HepG2 (cell line): Measurements from ENCODE around the gene PRKAR2B. TPM values are rescaled to one million over a fixed set of nuclear protein-coding genes. Genes with fewer than 3 reads are reported as not detected.

Experiments
- ATAC-seq: fragments of 200-7000 bp; cut with Tn5 transposase; 3 replicates; pipeline ENCODE4 v1.9.1; 2020; ENCODE audit warnings: mild to moderate bottlenecking, moderate library complexity
- BruUV-seq: library from RNA; stranded (reverse); fragments of 400-500 nt; replicated peaks from 2 replicates; lab custom pipeline; 2021; lab: Mats Ljungman, UMichigan
- CTCF ChIA-PET: fragments of 300-600 bp; formaldehyde crosslinking; extraction: SDS; loops from one replicate; lab custom pipeline; 2021; ENCODE audit warnings: low total read pairs, inconsistent platforms, low intra/inter-chr PET ratio; lab: Yijun Ruan, JAX
- POLR2A ChIA-PET: fragments of 350-600 bp; sonication (Branson Sonifier 250); formaldehyde crosslinking; loops from one replicate; lab custom pipeline; 2020; ENCODE audit warnings: antibody characterized with exemption, inconsistent platforms; lab: Yijun Ruan, JAX
- DNase-seq: peaks from one replicate; pipeline ENCODE4 v3.0.0-alpha.2; 2015; ENCODE audit warnings: low spot score
- FAIRE-seq: peaks from 3 replicates; lab custom pipeline; 2011; peaks lifted over from hg19 to GRCh38; lab: Jason Lieb, UNC
- H2AFZ ChIP-seq: one replicate; pipeline ENCODE4 v1.6.1; 2011; ENCODE audit warnings: low read length, inconsistent platforms
- H3K27ac ChIP-seq: fragments of 300-600 bp; 3 replicates; pipeline ENCODE4 v1.8.0; 2011; ENCODE audit warnings: mixed run types, mild to moderate bottlenecking, mixed read lengths, low read length, inconsistent platforms; ENCODE audit not compliant: insufficient read depth; ENCODE audit errors: extremely low read length
- H3K27me3 ChIP-seq, 2 experiments: fragments of 200-600 bp in 1 of 2; 2 replicates in 1 of 2; 3 replicates in 1 of 2; pipeline versions ENCODE4 v1.6.0 to v1.8.0; 2011; ENCODE audit warnings: low read length in 2 of 2, mild to moderate bottlenecking in 2 of 2, moderate library complexity in 2 of 2, inconsistent platforms in 1 of 2; ENCODE audit not compliant: insufficient read depth in 2 of 2, control insufficient read depth in 1 of 2
- H3K36me3 ChIP-seq, 2 experiments: fragments of 200-600 bp in 1 of 2; replicated peaks in 1 of 2; 2 replicates in 1 of 2; 3 replicates in 1 of 2; pipeline versions ENCODE4 v1.5.1 to v1.8.0; 2011; ENCODE audit warnings: low read length in 2 of 2, inconsistent platforms in 1 of 2; ENCODE audit not compliant: insufficient read depth in 2 of 2, control insufficient read depth in 1 of 2
- H3K4me1 ChIP-seq: 2 replicates; pipeline ENCODE4 v1.5.1; 2012; ENCODE audit warnings: low read length, inconsistent platforms; ENCODE audit not compliant: insufficient read depth
- H3K4me2 ChIP-seq: 2 replicates; pipeline ENCODE4 v1.6.0; 2011; ENCODE audit warnings: low read depth, low read length, inconsistent platforms
- H3K4me3 ChIP-seq, 3 experiments: fragments of 200-600 bp in 1 of 3; sonication (generic), shearing (Covaris generic) in 1 of 3; replicated peaks in 1 of 3; 2 replicates each; pipeline ENCODE4 v1.5.1; 2011 to 2016; ENCODE audit warnings: low read length in 3 of 3, inconsistent platforms in 2 of 3, low read depth in 2 of 3, mild to moderate bottlenecking in 2 of 3, control low read depth in 1 of 3, mixed read lengths in 1 of 3; ENCODE audit not compliant: insufficient read depth in 1 of 3
- H3K79me2 ChIP-seq: one replicate; pipeline ENCODE4 v1.6.1; 2011; ENCODE audit warnings: low read length, inconsistent platforms; ENCODE audit not compliant: insufficient read depth
- H3K9ac ChIP-seq: 2 replicates; pipeline ENCODE4 v1.6.0; 2011; ENCODE audit warnings: mild to moderate bottlenecking, low read depth, low read length, inconsistent platforms; ENCODE audit not compliant: insufficient read depth
- H3K9me3 ChIP-seq: 2 replicates; pipeline ENCODE4 v1.5.1; 2012; ENCODE audit warnings: mild to moderate bottlenecking, low read length
- H4K20me1 ChIP-seq: 2 replicates; pipeline ENCODE4 v1.6.0; 2011; ENCODE audit warnings: inconsistent platforms, mild to moderate bottlenecking, low read length, moderate library complexity; ENCODE audit not compliant: insufficient read depth
- CREB1 ChIP-seq, 2 experiments: fragments of 450-650 bp in 1 of 2; IDR thresholded peaks; 2 replicates each; pipeline ENCODE4 v1.6.1; 2016 to 2017; ENCODE audit warnings: control low read depth in 1 of 2, mild to moderate bottlenecking in 1 of 2, missing compliant biosample characterization in 1 of 2, missing genetic modification characterization in 1 of 2
- RBM22 ChIP-seq: fragments of 200-400 bp; formaldehyde crosslinking; optimal IDR thresholded peaks from 2 replicates; pipeline ENCODE3; 2017; ENCODE audit warnings: mild to moderate bottlenecking, low read length, moderate library complexity
- RFX1 ChIP-seq: fragments of 450-650 bp; IDR thresholded peaks from 2 replicates; pipeline ENCODE4 v1.6.1; 2017
- THYN1 ChIP-seq: sonication (generic); formaldehyde crosslinking; IDR thresholded peaks from 2 replicates; pipeline ENCODE4 v1.8.1; 2023; ENCODE audit warnings: low read depth, mild to moderate bottlenecking, moderate library complexity, missing genetic modification reagents, borderline replicate concordance
- U2AF1 ChIP-seq: fragments of 200-400 bp; formaldehyde crosslinking; optimal IDR thresholded peaks from 2 replicates; pipeline ENCODE3; 2017; ENCODE audit warnings: mild to moderate bottlenecking, low read depth, low read length
- ZBTB1 ChIP-seq: sonication (generic); formaldehyde crosslinking; IDR thresholded peaks from 2 replicates; pipeline ENCODE4 v1.4.0; 2020; ENCODE audit warnings: missing genetic modification reagents, borderline replicate concordance
- ZNF142 ChIP-seq: sonication (generic); formaldehyde crosslinking; IDR thresholded peaks from 2 replicates; pipeline ENCODE4 v1.4.0; 2020; ENCODE audit warnings: missing genetic modification reagents
- ZNF33B ChIP-seq: sonication (generic); formaldehyde crosslinking; IDR thresholded peaks from 2 replicates; pipeline ENCODE4 v1.5.1; 2020; ENCODE audit warnings: mild to moderate bottlenecking, missing genetic modification reagents
- ZNF354B ChIP-seq: sonication (generic); formaldehyde crosslinking; IDR thresholded peaks from 2 replicates; pipeline ENCODE4 v1.8.0; 2022; ENCODE audit warnings: mild to moderate bottlenecking, missing genetic modification reagents
- ZNF512B ChIP-seq: sonication (generic); formaldehyde crosslinking; IDR thresholded peaks from 2 replicates; pipeline ENCODE4 v1.5.1; 2020; ENCODE audit warnings: missing genetic modification reagents, mild to moderate bottlenecking, borderline replicate concordance
- WGBS: methylation state at CpG from one replicate; pipeline ENCODE4 v1.1.6; 2017; ENCODE audit warnings: low lambda C conversion rate; 5-methylcytosine and 5-hydroxymethylcytosine counted together
- in situ Hi-C: cut with HindIII; loops from 2 replicates; pipeline ENCODE4 v1.10.0; 2017; ENCODE audit warnings: low pct_unique_long_range_greater_than_20kb; ENCODE audit not compliant: extremely low pct_ligation_motif_present
- intact Hi-C: fragments of 100-400 bp; cut with micrococcal nuclease; formaldehyde crosslinking; loops from one replicate; pipeline ENCODE4 v1.10.0; 2022; ENCODE audit not compliant: unreplicated experiment
- polyA plus RNA-seq, 8 experiments: library from polyadenylated mRNA; depleted of rRNA in 3 of 8; stranded (reverse) in 7 of 8; unstranded in 1 of 8; fragments of >200 nt; fragmentation: Illumina TruSeq in 4 of 8; extraction: Trizol in 4 of 8; gene quantifications; 2 replicates each; pipeline versions ENCODE4 v1.2.1 to v1.2.3, GENCODE V29; 2011 to 2016; ENCODE audit warnings: low read depth in 4 of 8, missing spikeins in 1 of 8, mixed read lengths in 1 of 8; ENCODE audit not compliant: insufficient read depth in 1 of 8
- total RNA-seq, 5 experiments: library from RNA; depleted of rRNA; stranded (reverse); fragments of >200 nt; fragmentation: Illumina TruSeq; extraction: Trizol; gene quantifications; 2 replicates each; pipeline ENCODE4 v1.2.3, GENCODE V29; 2016; ENCODE audit warnings: low read depth in 1 of 5
- TF ChIP-seq, protein P1 (sequence below): sonication (generic); formaldehyde crosslinking; IDR thresholded peaks from 2 replicates; pipeline ENCODE4 v1.5.0; 2020; ENCODE audit warnings: missing genetic modification reagents

PRKAR2B gene
- total and polyA plus RNA-seq, 2 of the 13 experiments (the other 11 are each of a cell fraction or from before 2014, with no cell fraction given), result not detected

GRCh38 chr7:107169120-107170050, 124.9 kb downstream of the PRKAR2B start:
- intact Hi-C loops, result loop anchor here (2.0 to 10.0 kb wide), 2 partner anchors 23 to 885 kb away; partner anchors contain the start of gene NAMPT
- TF ChIP-seq CREB1 (IDR thresholded peaks at IDR 0.05), result peak; percentile 66
- TF ChIP-seq CREB1 (CRISPR knock-in tag; IDR thresholded peaks at IDR 0.05), result no peak; the same call in 1 of the 2 replicates
- no peak for TF ChIP-seq U2AF1
- no peak for TF ChIP-seq ZBTB1 (CRISPR knock-in tag)
- no peak for TF ChIP-seq RFX1
- no peak for TF ChIP-seq RBM22
- TF ChIP-seq ZNF33B (CRISPR knock-in tag), result no peak
- no peak for TF ChIP-seq THYN1
- TF ChIP-seq ZNF512B (CRISPR knock-in tag), result no peak
- no peak for TF ChIP-seq ZNF354B (CRISPR knock-in tag)
- TF ChIP-seq, protein P1, sequence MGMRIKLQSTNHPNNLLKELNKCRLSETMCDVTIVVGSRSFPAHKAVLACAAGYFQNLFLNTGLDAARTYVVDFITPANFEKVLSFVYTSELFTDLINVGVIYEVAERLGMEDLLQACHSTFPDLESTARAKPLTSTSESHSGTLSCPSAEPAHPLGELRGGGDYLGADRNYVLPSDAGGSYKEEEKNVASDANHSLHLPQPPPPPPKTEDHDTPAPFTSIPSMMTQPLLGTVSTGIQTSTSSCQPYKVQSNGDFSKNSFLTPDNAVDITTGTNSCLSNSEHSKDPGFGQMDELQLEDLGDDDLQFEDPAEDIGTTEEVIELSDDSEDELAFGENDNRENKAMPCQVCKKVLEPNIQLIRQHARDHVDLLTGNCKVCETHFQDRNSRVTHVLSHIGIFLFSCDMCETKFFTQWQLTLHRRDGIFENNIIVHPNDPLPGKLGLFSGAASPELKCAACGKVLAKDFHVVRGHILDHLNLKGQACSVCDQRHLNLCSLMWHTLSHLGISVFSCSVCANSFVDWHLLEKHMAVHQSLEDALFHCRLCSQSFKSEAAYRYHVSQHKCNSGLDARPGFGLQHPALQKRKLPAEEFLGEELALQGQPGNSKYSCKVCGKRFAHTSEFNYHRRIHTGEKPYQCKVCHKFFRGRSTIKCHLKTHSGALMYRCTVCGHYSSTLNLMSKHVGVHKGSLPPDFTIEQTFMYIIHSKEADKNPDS (CRISPR knock-in tag), result no peak
- TF ChIP-seq ZNF142 (CRISPR knock-in tag), result no peak

More at GRCh38 chr7:107169120-107170050, 124.9 kb downstream of the PRKAR2B start:
- H3K36me3 ChIP-seq, result 0 out of 5 replicates have a peak, but pooled peaks cover 0 to 5% of the 10 kb centered on the region in 2 experiments
- FAIRE-seq, result peak; percentile 97
- peak; percentile 72 for ATAC-seq
- H3K27me3 ChIP-seq, result no peaks in the 10 kb centered on the region; a peak in 1 of 5 replicates
- H3K79me2 ChIP-seq, result peaks cover 44% of the 10 kb centered on the region
- peak overlapping the region; percentile 93 for H3K27ac ChIP-seq
- H3K4me1 ChIP-seq, result peaks cover 7% of the 10 kb centered on the region
- H3K9ac ChIP-seq, result peak overlapping the region; percentile 89
- POLR2A ChIA-PET, result interaction anchor here (0.5 to 3.6 kb wide), 13 partner anchors 9 to 1400 kb away, joined by 3 to 28 read pairs (median 6); partner anchors contain the start of genes BCAP29, CBLL1, DNAJB9 and NAMPT
- 2% methylated on average over 26 of the region's 73 CpGs for WGBS
- H3K4me2 ChIP-seq, result peak overlapping the region; percentile 86
- peak overlapping the region; percentile 97 to 100 (median 98) for H3K4me3 ChIP-seq
- H4K20me1 ChIP-seq, result peaks cover 44% of the 10 kb centered on the region
- BruUV-seq, result no TSS peak
- in situ Hi-C loops, result no loop called here
- H3K9me3 ChIP-seq, result no peaks in the 10 kb centered on the region
- DNase-seq, result peak; percentile 95
- no peak overlapping the region for H2AFZ ChIP-seq
- CTCF ChIA-PET, result no interaction called here
